ENCODE results near the gene CFAP73. TPM values are rescaled to one million over a fixed set of nuclear protein-coding genes. Genes with fewer than 3 reads are reported as not detected.

Gene CFAP73
- total RNA-seq, 1 donor from 2014 or later: not detected

DNA sequence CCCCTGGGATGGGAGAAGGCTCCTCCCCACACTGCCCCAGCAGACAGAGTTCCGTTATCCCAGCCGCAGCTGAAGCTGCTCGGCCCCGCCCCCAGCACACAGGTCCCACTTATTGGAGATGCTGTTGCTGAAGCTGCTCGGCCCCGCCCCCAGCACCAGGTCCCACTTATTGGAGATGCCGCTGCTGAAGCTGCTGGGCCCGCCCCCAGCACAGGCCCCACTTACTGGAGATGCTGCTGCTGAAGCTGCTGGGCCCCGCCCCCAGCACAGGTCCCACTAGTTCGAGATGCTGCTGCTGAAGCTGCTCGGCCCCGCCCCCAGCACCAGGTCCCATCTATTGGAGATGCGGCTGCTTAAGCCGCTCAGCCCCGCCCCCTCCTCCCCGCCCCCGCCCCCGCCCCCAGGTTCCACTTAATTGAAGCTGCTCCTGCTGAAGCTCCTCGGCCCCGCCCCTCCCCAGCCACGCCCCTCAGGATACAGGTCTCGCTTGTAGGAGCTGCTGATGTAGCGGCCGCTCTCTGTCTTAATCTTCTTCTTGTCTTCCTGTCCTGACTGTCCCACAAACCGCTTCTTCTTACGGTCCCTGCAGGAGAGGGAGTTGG, 12.0 kb downstream of the CFAP73 start:
- TF ChIP-seq, protein P1, sequence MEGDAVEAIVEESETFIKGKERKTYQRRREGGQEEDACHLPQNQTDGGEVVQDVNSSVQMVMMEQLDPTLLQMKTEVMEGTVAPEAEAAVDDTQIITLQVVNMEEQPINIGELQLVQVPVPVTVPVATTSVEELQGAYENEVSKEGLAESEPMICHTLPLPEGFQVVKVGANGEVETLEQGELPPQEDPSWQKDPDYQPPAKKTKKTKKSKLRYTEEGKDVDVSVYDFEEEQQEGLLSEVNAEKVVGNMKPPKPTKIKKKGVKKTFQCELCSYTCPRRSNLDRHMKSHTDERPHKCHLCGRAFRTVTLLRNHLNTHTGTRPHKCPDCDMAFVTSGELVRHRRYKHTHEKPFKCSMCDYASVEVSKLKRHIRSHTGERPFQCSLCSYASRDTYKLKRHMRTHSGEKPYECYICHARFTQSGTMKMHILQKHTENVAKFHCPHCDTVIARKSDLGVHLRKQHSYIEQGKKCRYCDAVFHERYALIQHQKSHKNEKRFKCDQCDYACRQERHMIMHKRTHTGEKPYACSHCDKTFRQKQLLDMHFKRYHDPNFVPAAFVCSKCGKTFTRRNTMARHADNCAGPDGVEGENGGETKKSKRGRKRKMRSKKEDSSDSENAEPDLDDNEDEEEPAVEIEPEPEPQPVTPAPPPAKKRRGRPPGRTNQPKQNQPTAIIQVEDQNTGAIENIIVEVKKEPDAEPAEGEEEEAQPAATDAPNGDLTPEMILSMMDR (IDR thresholded peaks at IDR 0.05; ENCODE audit: insufficient read depth, low read length, poor library complexity, severe bottlenecking): no peak

DNA sequence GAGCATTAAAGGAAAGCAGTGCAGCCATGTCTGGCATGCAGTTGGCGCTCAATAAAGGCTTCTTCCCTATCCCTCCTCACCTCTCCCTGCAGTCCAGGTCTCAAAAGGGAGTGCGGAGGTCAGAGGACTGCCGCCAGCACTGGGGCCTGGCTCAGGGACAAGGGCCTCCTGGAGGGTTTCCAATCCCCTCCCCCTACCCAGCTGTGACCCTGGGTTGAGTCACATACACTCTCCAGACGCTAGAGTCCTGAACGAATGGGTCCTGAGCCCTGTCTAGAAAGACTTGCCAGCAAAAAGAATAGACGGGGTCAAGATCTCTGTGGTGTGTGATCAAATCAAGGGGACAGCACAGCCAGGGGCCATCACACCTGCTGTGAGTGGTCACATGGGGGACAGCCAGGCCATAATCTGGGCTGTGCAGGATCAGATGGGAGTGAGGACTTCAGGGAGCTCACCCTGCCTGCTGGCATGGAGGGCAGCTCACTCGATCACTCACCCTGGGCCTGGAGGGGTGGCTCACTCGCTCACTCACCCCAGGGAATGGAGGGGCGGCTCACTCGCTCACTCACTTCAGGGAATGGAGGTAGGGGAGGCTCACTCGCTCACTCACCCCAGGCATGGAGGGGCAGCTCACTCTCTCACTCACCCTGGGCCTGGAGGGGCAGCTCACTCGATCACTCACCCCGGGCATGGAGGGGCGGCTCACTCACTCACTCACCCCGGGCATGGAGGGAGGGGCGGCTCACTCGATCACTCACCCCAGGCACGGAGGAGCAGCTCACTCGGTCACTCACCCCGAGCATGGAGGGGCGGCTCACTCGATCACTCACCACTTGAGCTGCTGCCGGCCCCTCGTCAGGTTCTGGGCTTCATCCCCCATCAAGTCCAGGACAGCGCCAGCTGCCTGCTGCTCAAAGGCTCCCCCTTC, 12.8 kb downstream of the CFAP73 start:
- peaks cover 3% of the 10 kb centered on the region for H3K36me3 ChIP-seq (ENCODE audit: control insufficient read depth, insufficient read depth, low read length)
- TF ChIP-seq, protein P1 (IDR thresholded peaks at IDR 0.05; ENCODE audit: insufficient read depth, low read length, poor library complexity, severe bottlenecking): no peak
- no peak for DNase-seq (ENCODE audit: low read depth)
- no peaks in the 10 kb centered on the region for H3K27me3 ChIP-seq (ENCODE audit: control insufficient read depth, insufficient read depth, low read length)
- H3K4me3 ChIP-seq (ENCODE audit: low read depth, low read length): no peak overlapping the region

More for the DNA sequence above, 12.0 kb downstream of the CFAP73 start:
- H3K27me3 ChIP-seq (ENCODE audit: control insufficient read depth, insufficient read depth, low read length): no peaks in the 10 kb centered on the region
- H3K36me3 ChIP-seq (ENCODE audit: control insufficient read depth, insufficient read depth, low read length): peaks cover 3% of the 10 kb centered on the region
- DNase-seq (ENCODE audit: low read depth): no peak
- no peak overlapping the region for H3K4me3 ChIP-seq (ENCODE audit: low read depth, low read length)

DNA sequence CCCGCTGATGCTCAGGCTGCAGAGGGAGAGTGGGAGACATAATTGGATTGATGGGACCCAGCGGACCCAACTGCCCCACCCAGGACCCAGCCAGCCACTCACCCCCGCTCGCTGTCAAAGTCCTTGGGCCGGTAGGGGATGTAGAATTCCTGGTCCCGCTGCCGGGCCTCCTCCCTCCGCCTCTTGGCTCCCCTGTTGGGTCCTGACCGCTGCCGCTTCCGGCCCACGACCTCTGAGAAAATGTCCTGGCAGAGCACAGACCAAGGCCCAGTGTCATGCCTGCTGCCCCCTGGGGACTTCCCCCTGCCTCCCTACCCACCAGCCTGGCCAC, 13.5 kb downstream of the CFAP73 start:
- Histone ChIP-seq H3K36me3 (ENCODE audit: control insufficient read depth, insufficient read depth, low read length) (peaks cover 2% of the 10 kb centered on the region), H3K27me3 (ENCODE audit: control insufficient read depth, insufficient read depth, low read length) (no peaks in the 10 kb centered on the region), H3K4me3 (ENCODE audit: low read depth, low read length) (no peak overlapping the region)
- TF ChIP-seq, protein P1 (IDR thresholded peaks at IDR 0.05; ENCODE audit: insufficient read depth, low read length, poor library complexity, severe bottlenecking): no peak
- DNase-seq (ENCODE audit: low read depth): no peak

DNA sequence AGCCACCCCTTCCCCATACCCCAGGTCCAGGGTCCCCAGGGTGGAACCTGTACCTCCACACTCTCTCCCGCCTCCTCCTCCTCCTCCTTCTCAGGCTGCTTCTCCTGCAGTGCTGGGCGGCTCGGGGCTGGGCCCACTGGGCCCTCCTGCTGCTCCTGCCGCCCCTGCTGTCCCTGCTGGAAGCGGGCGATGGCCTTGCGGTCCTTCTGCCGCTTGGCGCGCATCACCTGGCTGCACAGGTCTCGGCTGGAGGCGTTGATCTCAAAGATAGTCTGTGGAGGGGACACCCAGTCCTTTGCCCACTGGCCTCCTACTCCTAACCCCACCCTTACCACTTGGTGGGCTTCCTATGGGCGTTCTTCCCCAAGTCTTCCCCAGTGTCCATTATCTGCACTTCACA, 14.5 kb downstream of the CFAP73 start:
- H3K36me3 ChIP-seq (ENCODE audit: control insufficient read depth, insufficient read depth, low read length): peaks cover 2% of the 10 kb centered on the region
- no peak overlapping the region for H3K4me3 ChIP-seq (ENCODE audit: low read depth, low read length)
- TF ChIP-seq, protein P1 (IDR thresholded peaks at IDR 0.05; ENCODE audit: insufficient read depth, low read length, poor library complexity, severe bottlenecking): no peak
- H3K27me3 ChIP-seq (ENCODE audit: control insufficient read depth, insufficient read depth, low read length): no peaks in the 10 kb centered on the region
- no peak for DNase-seq (ENCODE audit: low read depth)

DNA sequence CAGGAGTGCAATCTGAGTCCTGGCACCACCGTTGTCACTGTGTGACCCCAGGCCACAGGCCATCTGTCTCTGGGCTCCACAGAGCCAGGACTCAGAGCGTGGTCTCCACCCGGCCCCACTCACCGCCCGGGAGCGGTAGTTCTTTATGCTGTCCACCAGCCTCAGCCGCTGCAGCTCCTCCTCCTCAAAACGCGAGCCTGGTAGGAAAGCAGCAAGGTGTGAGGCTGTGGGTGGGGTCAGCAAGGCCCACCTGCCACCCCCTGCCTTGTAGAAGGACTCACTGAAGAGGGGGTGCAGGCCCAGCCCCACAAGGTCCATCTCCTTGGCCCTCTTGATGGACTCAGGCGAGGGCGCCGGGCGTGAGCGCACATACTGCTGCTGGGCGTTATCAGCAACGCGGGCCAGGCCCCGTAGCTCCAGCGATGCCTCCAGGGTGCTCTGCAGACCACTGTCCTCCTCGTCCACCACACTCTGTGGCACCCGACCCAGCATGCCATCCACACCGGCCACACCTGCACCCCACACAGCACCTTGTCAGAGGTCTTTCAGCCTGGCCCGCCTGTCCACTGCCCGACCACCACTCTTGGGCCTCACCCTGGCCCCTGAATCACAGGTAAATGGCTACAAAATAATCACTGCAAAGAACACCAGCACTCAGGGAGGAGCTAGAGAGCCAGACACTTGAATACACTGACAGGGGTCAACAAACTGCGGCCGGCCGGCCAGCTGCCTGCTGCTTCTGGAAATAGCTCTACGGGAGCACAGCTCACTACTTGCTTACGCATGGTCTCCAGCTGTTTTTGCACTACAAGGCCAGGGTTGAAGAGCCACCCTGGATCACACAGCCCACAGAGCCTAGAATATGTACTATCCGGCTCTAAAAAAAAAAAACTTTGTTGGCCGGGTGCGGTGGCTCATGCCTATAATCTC, 16.3 kb downstream of the CFAP73 start:
- Histone ChIP-seq H3K4me3 (ENCODE audit: low read depth, low read length) (no peak overlapping the region), H3K36me3 (ENCODE audit: control insufficient read depth, insufficient read depth, low read length) (peaks cover 2% of the 10 kb centered on the region), H3K27me3 (ENCODE audit: control insufficient read depth, insufficient read depth, low read length) (no peaks in the 10 kb centered on the region)
- DNase-seq (ENCODE audit: low read depth): no peak
- TF ChIP-seq, protein P1 (IDR thresholded peaks at IDR 0.05; ENCODE audit: insufficient read depth, low read length, poor library complexity, severe bottlenecking): no peak
